Measurements from ENCODE around the gene SURF4.
"Not testable (repeated sequence)": the region's sequence is repeated elsewhere in the genome, so short reads cannot be mapped to it uniquely, and the experiment has no call there.

- TF ChIP-seq SRF (IDR thresholded peaks at IDR 0.05; ENCODE audit: low read depth); MAX (IDR thresholded peaks at IDR 0.05); CEBPB (IDR thresholded peaks at IDR 0.05; ENCODE audit: low read depth); CTCF (IDR thresholded peaks at IDR 0.05 in 2 of 3, conservative IDR thresholded peaks at IDR 0.05 in 1 of 3; ENCODE audit: borderline replicate concordance in 1 of 3, insufficient read depth in 1 of 3, low read depth in 2 of 3, low read length in 2 of 3); EZH2phosphoT487 (IDR thresholded peaks at IDR 0.05; ENCODE audit: borderline replicate concordance); SP1 (IDR thresholded peaks at IDR 0.05; ENCODE audit: low read depth); EZH2 (IDR thresholded peaks at IDR 0.05); POLR2A (IDR thresholded peaks at IDR 0.05; ENCODE audit: borderline replicate concordance, extremely low read depth, insufficient read depth, insufficient read length); REST (IDR thresholded peaks at IDR 0.05; ENCODE audit: low read depth); ZBTB33 (IDR thresholded peaks at IDR 0.05; ENCODE audit: extremely low read depth, insufficient replicate concordance, low read length); ZFX (IDR thresholded peaks at IDR 0.05); JUND (IDR thresholded peaks at IDR 0.05); RAD21 (IDR thresholded peaks at IDR 0.05; ENCODE audit: low read depth): not testable (repeated sequence)
Observed at GRCh38 chr9:133327021-133327420, 48.8 kb downstream of the SURF4 start.

All from HCT116 (cell line).